HEK293 (cell line): ENCODE results near the gene HOXA4.

ENCODE experiments used
- CTCF ChIA-PET: fragments of 350-600 bp; formaldehyde crosslinking; extraction: SDS; loops from one replicate; lab custom pipeline; 2021; ENCODE audit warnings: antibody characterized with exemption; lab: Yijun Ruan, JAX
- POLR2A ChIA-PET: fragments of 300-600 bp; formaldehyde crosslinking; extraction: SDS; loops from one replicate; lab custom pipeline; 2020; ENCODE audit warnings: antibody characterized with exemption, inconsistent platforms; lab: Yijun Ruan, JAX
- H3K27ac ChIP-seq: fragments of 200-500 bp; sonication (Bioruptor generic); 2 replicates; pipeline ENCODE4 v1.5.1; 2014; ENCODE audit warnings: low read depth, low read length, control low read depth, inconsistent platforms; ENCODE audit errors: extremely low read depth
- H3K36me3 ChIP-seq, 2 experiments: fragments of 200-500 bp in 1 of 2; sonication (Bioruptor generic) in 1 of 2; 1 replicate in 1 of 2; 2 replicates in 1 of 2; pipeline ENCODE4 v1.5.1; 2014 to 2017; ENCODE audit warnings: inconsistent platforms in 2 of 2, low read length in 2 of 2; ENCODE audit not compliant: control insufficient read depth in 2 of 2, insufficient read depth in 1 of 2
- H3K4me1 ChIP-seq: fragments of 200-500 bp; sonication (Bioruptor generic); 2 replicates; pipeline ENCODE4 v1.5.1; 2014; ENCODE audit warnings: mild to moderate bottlenecking, low read length, inconsistent platforms; ENCODE audit not compliant: control insufficient read depth, insufficient read depth
- H3K4me3 ChIP-seq: 2 replicates; pipeline ENCODE4 v1.5.1; 2011; ENCODE audit warnings: low read depth, mild to moderate bottlenecking, control low read depth, low read length, moderate library complexity
- H3K9me3 ChIP-seq: fragments of 200-500 bp; sonication (Bioruptor generic); 2 replicates; pipeline ENCODE4 v1.5.1; 2014; ENCODE audit warnings: low read depth, low read length, inconsistent platforms; ENCODE audit not compliant: control insufficient read depth, insufficient read depth
- SALL2 ChIP-seq: fragments of 450-650 bp; formaldehyde crosslinking; IDR thresholded peaks from 2 replicates; pipeline ENCODE4 v1.5.0; 2017; ENCODE audit warnings: missing biosample characterization, mild to moderate bottlenecking, missing genetic modification characterization, borderline replicate concordance
- SP7 ChIP-seq: fragments of 450-650 bp; formaldehyde crosslinking; IDR thresholded peaks from 2 replicates; pipeline ENCODE4 v1.5.1; 2016; ENCODE audit warnings: missing biosample characterization, missing genetic modification characterization
- WT1 ChIP-seq: fragments of 450-650 bp; formaldehyde crosslinking; IDR thresholded peaks from 2 replicates; pipeline ENCODE4 v1.5.1; 2016; ENCODE audit warnings: missing biosample characterization, missing genetic modification characterization
- ZBTB17 ChIP-seq: fragments of 450-650 bp; formaldehyde crosslinking; IDR thresholded peaks from 2 replicates; pipeline ENCODE4 v1.5.1; 2016; ENCODE audit warnings: missing biosample characterization, missing genetic modification characterization
- ZFHX2 ChIP-seq: fragments of 450-650 bp; formaldehyde crosslinking; conservative IDR thresholded peaks from 2 replicates; pipeline ENCODE4 v1.5.1; 2016; ENCODE audit warnings: missing biosample characterization, missing genetic modification characterization
- ZFP69B ChIP-seq: fragments of 450-650 bp; formaldehyde crosslinking; IDR thresholded peaks from 2 replicates; pipeline ENCODE4 v1.5.1; 2016; ENCODE audit warnings: missing biosample characterization, missing genetic modification characterization
- ZIC2 ChIP-seq: fragments of 450-650 bp; formaldehyde crosslinking; IDR thresholded peaks from 2 replicates; pipeline ENCODE4 v1.5.1; 2016; ENCODE audit warnings: missing biosample characterization, missing genetic modification characterization
- ZNF146 ChIP-seq: fragments of 450-650 bp; formaldehyde crosslinking; IDR thresholded peaks from 2 replicates; pipeline ENCODE4 v1.5.1; 2016; ENCODE audit warnings: missing biosample characterization, missing genetic modification characterization
- ZNF302 ChIP-seq: fragments of 450-650 bp; formaldehyde crosslinking; IDR thresholded peaks from 2 replicates; pipeline ENCODE4 v1.5.1; 2016; ENCODE audit warnings: missing biosample characterization, missing genetic modification characterization, low read depth
- ZNF311 ChIP-seq: fragments of 450-650 bp; formaldehyde crosslinking; IDR thresholded peaks from 2 replicates; pipeline ENCODE4 v1.5.1; 2017; ENCODE audit warnings: missing biosample characterization, missing genetic modification characterization, borderline replicate concordance
- ZNF335 ChIP-seq: fragments of 450-650 bp; formaldehyde crosslinking; conservative IDR thresholded peaks from 2 replicates; pipeline ENCODE4 v1.5.1; 2016; ENCODE audit warnings: missing biosample characterization, missing genetic modification characterization
- ZNF341 ChIP-seq: fragments of 450-650 bp; formaldehyde crosslinking; IDR thresholded peaks from 2 replicates; pipeline ENCODE4; 2016; ENCODE audit warnings: low read depth, missing biosample characterization, missing genetic modification characterization
- ZNF37A ChIP-seq: fragments of 450-650 bp; IDR thresholded peaks from 2 replicates; pipeline ENCODE4 v1.5.1; 2018; ENCODE audit warnings: missing biosample characterization, missing genetic modification characterization
- ZNF391 ChIP-seq: fragments of 450-650 bp; formaldehyde crosslinking; IDR thresholded peaks from 2 replicates; pipeline ENCODE4 v1.5.1; 2016; ENCODE audit warnings: low read depth, missing biosample characterization, missing genetic modification characterization, borderline replicate concordance
- ZNF529 ChIP-seq: fragments of 450-650 bp; formaldehyde crosslinking; IDR thresholded peaks from 2 replicates; pipeline ENCODE4 v1.5.1; 2017; ENCODE audit warnings: missing genetic modification characterization, missing biosample characterization; ENCODE audit not compliant: insufficient replicate concordance
- ZNF561 ChIP-seq: fragments of 450-650 bp; IDR thresholded peaks from 2 replicates; pipeline ENCODE4 v1.5.1; 2018; ENCODE audit warnings: missing biosample characterization, missing genetic modification characterization, borderline replicate concordance
- ZNF701 ChIP-seq: fragments of 450-650 bp; formaldehyde crosslinking; IDR thresholded peaks from 2 replicates; pipeline ENCODE4 v1.5.1; 2016; ENCODE audit warnings: missing biosample characterization, missing genetic modification characterization
- ZXDB ChIP-seq: fragments of 450-650 bp; formaldehyde crosslinking; IDR thresholded peaks from 2 replicates; pipeline ENCODE4 v1.5.1; 2016; ENCODE audit warnings: missing biosample characterization, missing genetic modification characterization
- TF ChIP-seq, protein P1 (sequence below): fragments of 450-650 bp; formaldehyde crosslinking; IDR thresholded peaks from 2 replicates; pipeline ENCODE4 v1.5.1; 2016; ENCODE audit warnings: missing biosample characterization, missing genetic modification characterization
- TF ChIP-seq, protein P2 (sequence below): fragments of 450-650 bp; formaldehyde crosslinking; IDR thresholded peaks from 2 replicates; pipeline ENCODE4 v1.5.1; 2017; ENCODE audit warnings: missing biosample characterization, missing genetic modification characterization
- TF ChIP-seq, protein P3 (sequence below): fragments of 450-650 bp; formaldehyde crosslinking; IDR thresholded peaks from 2 replicates; pipeline ENCODE4 v1.5.1; 2017; ENCODE audit warnings: missing biosample characterization, missing genetic modification characterization
- TF ChIP-seq, protein P4 (sequence below): fragments of 450-650 bp; formaldehyde crosslinking; IDR thresholded peaks from 2 replicates; pipeline ENCODE4 v1.5.1; 2016; ENCODE audit warnings: missing biosample characterization, missing genetic modification characterization
- TF ChIP-seq, protein P5 (sequence below): fragments of 450-650 bp; formaldehyde crosslinking; IDR thresholded peaks from 2 replicates; pipeline ENCODE4 v1.5.1; 2017; ENCODE audit warnings: missing biosample characterization, missing genetic modification characterization
- TF ChIP-seq, protein P6 (sequence below): fragments of 450-650 bp; formaldehyde crosslinking; IDR thresholded peaks from 2 replicates; pipeline ENCODE4 v1.5.1; 2016; ENCODE audit warnings: missing biosample characterization, missing genetic modification characterization

Gene HOXA4

DNA sequence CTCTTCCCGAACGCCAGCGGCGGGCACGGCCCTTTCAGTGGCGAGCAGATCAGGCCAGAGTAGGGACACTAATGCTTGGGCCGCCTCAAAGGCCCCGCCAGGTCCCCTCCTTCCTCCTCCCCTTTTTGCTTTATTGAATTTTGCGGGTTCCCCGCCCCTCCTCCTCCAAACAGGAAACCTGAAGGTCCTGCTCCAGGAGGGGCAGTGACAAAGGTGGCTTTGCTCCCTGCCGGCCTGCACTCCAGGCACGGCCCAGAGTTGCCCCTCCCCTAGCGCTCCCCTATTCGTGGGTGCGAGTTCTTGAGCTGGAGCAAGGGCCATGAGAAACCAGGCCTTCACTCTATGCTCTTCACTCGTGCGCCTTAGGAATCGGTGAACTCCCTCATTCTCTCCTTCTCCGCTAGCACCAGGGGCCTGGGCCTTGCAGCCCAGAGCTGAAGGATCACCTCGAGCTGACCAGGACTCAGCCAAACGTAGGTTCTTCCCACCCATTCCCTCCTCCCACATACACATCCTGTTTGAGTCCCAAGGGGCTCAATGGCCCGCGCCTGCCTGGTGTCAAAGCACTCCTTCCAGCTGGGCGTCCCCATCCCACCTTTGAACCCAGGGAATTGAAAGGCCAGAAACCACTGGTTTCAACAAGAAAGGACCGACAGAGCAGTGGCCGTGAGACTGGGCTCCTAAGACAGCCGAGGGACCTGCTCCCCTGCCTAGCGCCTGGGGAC, 17.6 kb upstream of the HOXA4 start:
- peaks cover 18% of the 10 kb centered on the region for H3K4me1 ChIP-seq
- peak overlapping the region; percentile 99 for H3K27ac ChIP-seq
- ChIA-PET CTCF (interaction anchor here (0.6 to 4.3 kb wide), 11 partner anchors 8 to 1255 kb away, joined by 3 to 50 read pairs (median 3); partner anchors contain the start of gene HOXA4), POLR2A (interaction anchor here (0.5 to 5.6 kb wide), 13 partner anchors 9 to 1286 kb away, joined by 3 to 42 read pairs (median 4); partner anchors contain the start of genes HOXA1, HOXA10, HOXA7 and HOXA9)
- no peaks in the 10 kb centered on the region for H3K9me3 ChIP-seq
- peak overlapping the region; percentile 59 for H3K4me3 ChIP-seq
- peaks cover 0 to 53% of the 10 kb centered on the region in 2 experiments; a peak in 2 of 3 replicates for H3K36me3 ChIP-seq
- TF ChIP-seq WT1 (tag by site-specific recombination) (peak; percentile 53), ZFP69B (tag by site-specific recombination) (peak; percentile 31; the same call in 1 of the 2 replicates), ZXDB (tag by site-specific recombination) (peak; percentile 24; the same call in 1 of the 2 replicates), ZNF341 (peak; percentile 80), ZNF37A (no peak), SP7 (tag by site-specific recombination) (0 out of 2 replicates have a peak, but pooled peaks have one; percentile 17), ZNF302 (tag by site-specific recombination) (no peak), SALL2 (no peak), ZFHX2 (peak; percentile 87), ZNF561 (tag by site-specific recombination) (no peak), ZBTB17 (tag by site-specific recombination) (peak; percentile 96), ZNF335 (tag by site-specific recombination) (peak; percentile 89), ZIC2 (tag by site-specific recombination) (peak; percentile 32), ZNF311 (tag by site-specific recombination) (no peak), ZNF701 (tag by site-specific recombination) (no peak), ZNF529 (no peak), ZNF391 (tag by site-specific recombination) (0 out of 2 replicates have a peak, but pooled peaks have one; percentile 61), ZNF146 (no peak)
- TF ChIP-seq, protein P1, sequence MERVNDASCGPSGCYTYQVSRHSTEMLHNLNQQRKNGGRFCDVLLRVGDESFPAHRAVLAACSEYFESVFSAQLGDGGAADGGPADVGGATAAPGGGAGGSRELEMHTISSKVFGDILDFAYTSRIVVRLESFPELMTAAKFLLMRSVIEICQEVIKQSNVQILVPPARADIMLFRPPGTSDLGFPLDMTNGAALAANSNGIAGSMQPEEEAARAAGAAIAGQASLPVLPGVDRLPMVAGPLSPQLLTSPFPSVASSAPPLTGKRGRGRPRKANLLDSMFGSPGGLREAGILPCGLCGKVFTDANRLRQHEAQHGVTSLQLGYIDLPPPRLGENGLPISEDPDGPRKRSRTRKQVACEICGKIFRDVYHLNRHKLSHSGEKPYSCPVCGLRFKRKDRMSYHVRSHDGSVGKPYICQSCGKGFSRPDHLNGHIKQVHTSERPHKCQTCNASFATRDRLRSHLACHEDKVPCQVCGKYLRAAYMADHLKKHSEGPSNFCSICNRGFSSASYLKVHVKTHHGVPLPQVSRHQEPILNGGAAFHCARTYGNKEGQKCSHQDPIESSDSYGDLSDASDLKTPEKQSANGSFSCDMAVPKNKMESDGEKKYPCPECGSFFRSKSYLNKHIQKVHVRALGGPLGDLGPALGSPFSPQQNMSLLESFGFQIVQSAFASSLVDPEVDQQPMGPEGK (tag by site-specific recombination) = peak; percentile 82
- TF ChIP-seq, protein P2, sequence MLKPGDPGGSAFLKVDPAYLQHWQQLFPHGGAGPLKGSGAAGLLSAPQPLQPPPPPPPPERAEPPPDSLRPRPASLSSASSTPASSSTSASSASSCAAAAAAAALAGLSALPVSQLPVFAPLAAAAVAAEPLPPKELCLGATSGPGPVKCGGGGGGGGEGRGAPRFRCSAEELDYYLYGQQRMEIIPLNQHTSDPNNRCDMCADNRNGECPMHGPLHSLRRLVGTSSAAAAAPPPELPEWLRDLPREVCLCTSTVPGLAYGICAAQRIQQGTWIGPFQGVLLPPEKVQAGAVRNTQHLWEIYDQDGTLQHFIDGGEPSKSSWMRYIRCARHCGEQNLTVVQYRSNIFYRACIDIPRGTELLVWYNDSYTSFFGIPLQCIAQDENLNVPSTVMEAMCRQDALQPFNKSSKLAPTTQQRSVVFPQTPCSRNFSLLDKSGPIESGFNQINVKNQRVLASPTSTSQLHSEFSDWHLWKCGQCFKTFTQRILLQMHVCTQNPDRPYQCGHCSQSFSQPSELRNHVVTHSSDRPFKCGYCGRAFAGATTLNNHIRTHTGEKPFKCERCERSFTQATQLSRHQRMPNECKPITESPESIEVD = no peak
- TF ChIP-seq, protein P3, sequence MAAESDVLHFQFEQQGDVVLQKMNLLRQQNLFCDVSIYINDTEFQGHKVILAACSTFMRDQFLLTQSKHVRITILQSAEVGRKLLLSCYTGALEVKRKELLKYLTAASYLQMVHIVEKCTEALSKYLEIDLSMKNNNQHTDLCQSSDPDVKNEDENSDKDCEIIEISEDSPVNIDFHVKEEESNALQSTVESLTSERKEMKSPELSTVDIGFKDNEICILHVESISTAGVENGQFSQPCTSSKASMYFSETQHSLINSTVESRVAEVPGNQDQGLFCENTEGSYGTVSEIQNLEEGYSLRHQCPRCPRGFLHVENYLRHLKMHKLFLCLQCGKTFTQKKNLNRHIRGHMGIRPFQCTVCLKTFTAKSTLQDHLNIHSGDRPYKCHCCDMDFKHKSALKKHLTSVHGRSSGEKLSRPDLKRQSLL (tag by site-specific recombination) = peak; percentile 80; the same call in 1 of the 2 replicates
- TF ChIP-seq, protein P4, sequence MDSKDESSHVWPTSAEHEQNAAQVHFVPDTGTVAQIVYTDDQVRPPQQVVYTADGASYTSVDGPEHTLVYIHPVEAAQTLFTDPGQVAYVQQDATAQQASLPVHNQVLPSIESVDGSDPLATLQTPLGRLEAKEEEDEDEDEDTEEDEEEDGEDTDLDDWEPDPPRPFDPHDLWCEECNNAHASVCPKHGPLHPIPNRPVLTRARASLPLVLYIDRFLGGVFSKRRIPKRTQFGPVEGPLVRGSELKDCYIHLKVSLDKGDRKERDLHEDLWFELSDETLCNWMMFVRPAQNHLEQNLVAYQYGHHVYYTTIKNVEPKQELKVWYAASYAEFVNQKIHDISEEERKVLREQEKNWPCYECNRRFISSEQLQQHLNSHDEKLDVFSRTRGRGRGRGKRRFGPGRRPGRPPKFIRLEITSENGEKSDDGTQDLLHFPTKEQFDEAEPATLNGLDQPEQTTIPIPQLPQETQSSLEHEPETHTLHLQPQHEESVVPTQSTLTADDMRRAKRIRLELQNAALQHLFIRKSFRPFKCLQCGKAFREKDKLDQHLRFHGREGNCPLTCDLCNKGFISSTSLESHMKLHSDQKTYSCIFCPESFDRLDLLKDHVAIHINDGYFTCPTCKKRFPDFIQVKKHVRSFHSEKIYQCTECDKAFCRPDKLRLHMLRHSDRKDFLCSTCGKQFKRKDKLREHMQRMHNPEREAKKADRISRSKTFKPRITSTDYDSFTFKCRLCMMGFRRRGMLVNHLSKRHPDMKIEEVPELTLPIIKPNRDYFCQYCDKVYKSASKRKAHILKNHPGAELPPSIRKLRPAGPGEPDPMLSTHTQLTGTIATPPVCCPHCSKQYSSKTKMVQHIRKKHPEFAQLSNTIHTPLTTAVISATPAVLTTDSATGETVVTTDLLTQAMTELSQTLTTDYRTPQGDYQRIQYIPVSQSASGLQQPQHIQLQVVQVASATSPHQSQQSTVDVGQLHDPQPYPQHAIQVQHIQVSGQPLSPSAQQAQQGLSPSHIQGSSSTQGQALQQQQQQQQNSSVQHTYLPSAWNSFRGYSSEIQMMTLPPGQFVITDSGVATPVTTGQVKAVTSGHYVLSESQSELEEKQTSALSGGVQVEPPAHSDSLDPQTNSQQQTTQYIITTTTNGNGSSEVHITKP = peak; percentile 68
- TF ChIP-seq, protein P5, sequence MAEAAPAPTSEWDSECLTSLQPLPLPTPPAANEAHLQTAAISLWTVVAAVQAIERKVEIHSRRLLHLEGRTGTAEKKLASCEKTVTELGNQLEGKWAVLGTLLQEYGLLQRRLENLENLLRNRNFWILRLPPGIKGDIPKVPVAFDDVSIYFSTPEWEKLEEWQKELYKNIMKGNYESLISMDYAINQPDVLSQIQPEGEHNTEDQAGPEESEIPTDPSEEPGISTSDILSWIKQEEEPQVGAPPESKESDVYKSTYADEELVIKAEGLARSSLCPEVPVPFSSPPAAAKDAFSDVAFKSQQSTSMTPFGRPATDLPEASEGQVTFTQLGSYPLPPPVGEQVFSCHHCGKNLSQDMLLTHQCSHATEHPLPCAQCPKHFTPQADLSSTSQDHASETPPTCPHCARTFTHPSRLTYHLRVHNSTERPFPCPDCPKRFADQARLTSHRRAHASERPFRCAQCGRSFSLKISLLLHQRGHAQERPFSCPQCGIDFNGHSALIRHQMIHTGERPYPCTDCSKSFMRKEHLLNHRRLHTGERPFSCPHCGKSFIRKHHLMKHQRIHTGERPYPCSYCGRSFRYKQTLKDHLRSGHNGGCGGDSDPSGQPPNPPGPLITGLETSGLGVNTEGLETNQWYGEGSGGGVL = peak; percentile 34; the same call in 1 of the 2 replicates
- TF ChIP-seq, protein P6, sequence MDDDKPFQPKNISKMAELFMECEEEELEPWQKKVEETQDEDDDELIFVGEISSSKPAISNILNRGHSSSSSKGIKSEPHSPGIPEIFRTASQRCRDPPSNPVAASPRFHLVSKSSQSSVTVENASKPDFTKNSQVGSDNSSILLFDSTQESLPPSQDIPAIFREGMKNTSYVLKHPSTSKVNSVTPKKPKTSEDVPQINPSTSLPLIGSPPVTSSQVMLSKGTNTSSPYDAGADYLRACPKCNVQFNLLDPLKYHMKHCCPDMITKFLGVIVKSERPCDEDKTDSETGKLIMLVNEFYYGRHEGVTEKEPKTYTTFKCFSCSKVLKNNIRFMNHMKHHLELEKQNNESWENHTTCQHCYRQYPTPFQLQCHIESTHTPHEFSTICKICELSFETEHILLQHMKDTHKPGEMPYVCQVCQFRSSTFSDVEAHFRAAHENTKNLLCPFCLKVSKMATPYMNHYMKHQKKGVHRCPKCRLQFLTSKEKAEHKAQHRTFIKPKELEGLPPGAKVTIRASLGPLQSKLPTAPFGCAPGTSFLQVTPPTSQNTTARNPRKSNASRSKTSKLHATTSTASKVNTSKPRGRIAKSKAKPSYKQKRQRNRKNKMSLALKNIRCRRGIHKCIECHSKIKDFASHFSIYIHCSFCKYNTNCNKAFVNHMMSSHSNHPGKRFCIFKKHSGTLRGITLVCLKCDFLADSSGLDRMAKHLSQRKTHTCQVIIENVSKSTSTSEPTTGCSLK (tag by site-specific recombination) = no peak
